HepG2 (cell line): ENCODE results near the gene PDP2. TPM values are rescaled to one million over a fixed set of nuclear protein-coding genes. Genes with fewer than 3 reads are reported as not detected.

Experiments
- ARHGAP35 ChIP-seq: sonication (generic); formaldehyde crosslinking; IDR thresholded peaks from 2 replicates; pipeline ENCODE4 v1.9.0; 2022; ENCODE audit warnings: mild to moderate bottlenecking, inconsistent platforms, moderate library complexity, missing genetic modification reagents, borderline replicate concordance
- CENPX ChIP-seq: sonication (generic); formaldehyde crosslinking; IDR thresholded peaks from 2 replicates; pipeline ENCODE4 v1.9.0; 2021; ENCODE audit warnings: mild to moderate bottlenecking, missing genetic modification reagents, moderate library complexity
- FOXP4 ChIP-seq: sonication (generic); formaldehyde crosslinking; IDR thresholded peaks from 2 replicates; pipeline ENCODE4 v1.4.0; 2020; ENCODE audit warnings: missing genetic modification reagents
- GABPA ChIP-seq, 2 experiments: IDR thresholded peaks; 2 replicates each; pipeline ENCODE4 v1.6.1; 2011 to 2016; ENCODE audit warnings: low read depth in 2 of 2, low read length in 1 of 2, missing biosample characterization in 1 of 2, missing genetic modification characterization in 1 of 2
- HIC2 ChIP-seq: sonication (generic); formaldehyde crosslinking; IDR thresholded peaks from 2 replicates; pipeline ENCODE4 v1.9.0; 2022; ENCODE audit warnings: low read depth, missing genetic modification reagents
- HOXA3 ChIP-seq: sonication (generic); formaldehyde crosslinking; IDR thresholded peaks from 2 replicates; pipeline ENCODE4 v1.5.0; 2020; ENCODE audit warnings: missing genetic modification reagents
- JUN ChIP-seq: sonication (generic); formaldehyde crosslinking; IDR thresholded peaks from 2 replicates; pipeline ENCODE4 v1.4.0; 2020; ENCODE audit warnings: mild to moderate bottlenecking, missing genetic modification reagents
- MAF1 ChIP-seq: sonication (generic); formaldehyde crosslinking; IDR thresholded peaks from 2 replicates; pipeline ENCODE4 v1.5.0; 2020; ENCODE audit warnings: missing genetic modification reagents, borderline replicate concordance
- MAFK ChIP-seq, 2 experiments: IDR thresholded peaks in 1 of 2; conservative IDR thresholded peaks in 1 of 2; 2 replicates each; pipeline ENCODE4 v1.6.1; 2011; ENCODE audit warnings: improper control_type of control experiment in 2 of 2, low read length in 2 of 2
- MZF1 ChIP-seq: sonication (generic); formaldehyde crosslinking; IDR thresholded peaks from 2 replicates; pipeline ENCODE4 v1.8.1; 2023; ENCODE audit warnings: mild to moderate bottlenecking, missing genetic modification reagents, borderline replicate concordance
- PPARG ChIP-seq: conservative IDR thresholded peaks from 2 replicates; pipeline ENCODE4 v1.6.1; 2016; ENCODE audit warnings: missing biosample characterization, missing genetic modification reagents
- RFX1 ChIP-seq: fragments of 450-650 bp; IDR thresholded peaks from 2 replicates; pipeline ENCODE4 v1.6.1; 2017
- RXRB ChIP-seq: IDR thresholded peaks from 2 replicates; pipeline ENCODE4 v1.6.1; 2016; ENCODE audit warnings: borderline replicate concordance, missing genetic modification reagents, missing compliant biosample characterization
- SALL2 ChIP-seq: sonication (generic); formaldehyde crosslinking; IDR thresholded peaks from 2 replicates; pipeline ENCODE4 v1.8.1; 2023; ENCODE audit warnings: mild to moderate bottlenecking, missing genetic modification reagents, inconsistent platforms
- TERF1 ChIP-seq: sonication (generic); formaldehyde crosslinking; IDR thresholded peaks from 2 replicates; pipeline ENCODE4 v1.8.0; 2022; ENCODE audit warnings: mild to moderate bottlenecking, missing genetic modification reagents, moderate library complexity
- ZC3H13 ChIP-seq: sonication (generic); formaldehyde crosslinking; IDR thresholded peaks from 2 replicates; pipeline ENCODE4 v1.8.1; 2023; ENCODE audit warnings: mild to moderate bottlenecking, missing genetic modification reagents, moderate library complexity
- ZMYM2 ChIP-seq: sonication (generic); formaldehyde crosslinking; IDR thresholded peaks from 2 replicates; pipeline ENCODE4 v1.8.0; 2022; ENCODE audit warnings: mild to moderate bottlenecking, missing genetic modification reagents
- ZNF17 ChIP-seq: sonication (generic); formaldehyde crosslinking; IDR thresholded peaks from 2 replicates; pipeline ENCODE4 v1.5.0; 2020; ENCODE audit warnings: mild to moderate bottlenecking, missing genetic modification reagents
- ZNF326 ChIP-seq: sonication (generic); formaldehyde crosslinking; IDR thresholded peaks from 2 replicates; pipeline ENCODE4 v1.4.0; 2020; ENCODE audit warnings: missing genetic modification reagents, borderline replicate concordance
- ZNF33B ChIP-seq: sonication (generic); formaldehyde crosslinking; IDR thresholded peaks from 2 replicates; pipeline ENCODE4 v1.5.1; 2020; ENCODE audit warnings: mild to moderate bottlenecking, missing genetic modification reagents
- ZNF441 ChIP-seq: sonication (generic); formaldehyde crosslinking; IDR thresholded peaks from 2 replicates; pipeline ENCODE4 v1.7.0; 2021; ENCODE audit warnings: missing genetic modification reagents, borderline replicate concordance
- ZNF543 ChIP-seq: sonication (generic); formaldehyde crosslinking; IDR thresholded peaks from 2 replicates; pipeline ENCODE4 v1.4.0; 2020; ENCODE audit warnings: mild to moderate bottlenecking, missing genetic modification reagents
- ZNF574 ChIP-seq: sonication (generic); formaldehyde crosslinking; IDR thresholded peaks from 2 replicates; pipeline ENCODE4 v1.4.0; 2020; ENCODE audit warnings: missing genetic modification reagents
- ZSCAN9 ChIP-seq: IDR thresholded peaks from 2 replicates; pipeline ENCODE4 v1.6.1; 2016; ENCODE audit warnings: borderline replicate concordance
- polyA plus RNA-seq, 8 experiments: library from polyadenylated mRNA; depleted of rRNA in 3 of 8; stranded (reverse) in 7 of 8; unstranded in 1 of 8; fragments of >200 nt; fragmentation: Illumina TruSeq in 4 of 8; extraction: Trizol in 4 of 8; gene quantifications; 2 replicates each; pipeline versions ENCODE4 v1.2.1 to v1.2.3, GENCODE V29; 2011 to 2016; ENCODE audit warnings: low read depth in 4 of 8, missing spikeins in 1 of 8, mixed read lengths in 1 of 8; ENCODE audit not compliant: insufficient read depth in 1 of 8
- total RNA-seq, 5 experiments: library from RNA; depleted of rRNA; stranded (reverse); fragments of >200 nt; fragmentation: Illumina TruSeq; extraction: Trizol; gene quantifications; 2 replicates each; pipeline ENCODE4 v1.2.3, GENCODE V29; 2016; ENCODE audit warnings: low read depth in 1 of 5

PDP2 gene
- total and polyA plus RNA-seq, 2 of the 13 experiments (the other 11 are each of a cell fraction or from before 2014, with no cell fraction given), result 12.8 to 15.8 TPM

GRCh38 chr16:66936462-66936861, 56.1 kb downstream of the PDP2 start (continued):
- TF ChIP-seq ZNF574 (CRISPR knock-in tag) (0 out of 2 replicates have a peak, but pooled peaks have one; percentile 17), ZMYM2 (CRISPR knock-in tag) (0 out of 2 replicates have a peak, but pooled peaks have one; percentile 26), HOXA3 (CRISPR knock-in tag) (0 out of 2 replicates have a peak, but pooled peaks have one; percentile 20), ARHGAP35 (CRISPR knock-in tag) (no peak), JUN (CRISPR knock-in tag) (no peak), MAF1 (0 out of 2 replicates have a peak, but pooled peaks have one; percentile 59), HIC2 (CRISPR knock-in tag) (peak; percentile 72; the same call in 1 of the 2 replicates), ZNF326 (CRISPR knock-in tag) (no peak), ZNF17 (no peak), MAFK (conservative IDR thresholded peaks at IDR 0.05 in 1 of 2, IDR thresholded peaks at IDR 0.05 in 1 of 2; ENCODE audit: low read length in 2 of 2) (no peak), ZNF33B (no peak), ZC3H13 (CRISPR knock-in tag) (no peak), TERF1 (CRISPR knock-in tag) (0 out of 2 replicates have a peak, but pooled peaks have one; percentile 17), ZSCAN9 (no peak), GABPA (IDR thresholded peaks at IDR 0.05; ENCODE audit: low read depth, low read length) (no peak), GABPA (CRISPR knock-in tag; IDR thresholded peaks at IDR 0.05; ENCODE audit: low read depth) (0 out of 2 replicates have a peak, but pooled peaks have one; percentile 6), ZNF441 (CRISPR knock-in tag) (no peak), MZF1 (CRISPR knock-in tag) (no peak), ZNF543 (CRISPR knock-in tag) (0 out of 2 replicates have a peak, but pooled peaks have one; percentile 38), SALL2 (CRISPR knock-in tag) (no peak), RXRB (peak; percentile 25; the same call in 1 of the 2 replicates), RFX1 (no peak), CENPX (CRISPR knock-in tag) (no peak), FOXP4 (CRISPR knock-in tag) (no peak), PPARG (CRISPR knock-in tag) (peak; percentile 43; the same call in 1 of the 2 replicates)
